ENCODE data around the gene U2SURP.

GRCh38 chr3:142976621-142977398 is 24.6 kb upstream of the U2SURP start:
- TF ChIP-seq, protein P1, sequence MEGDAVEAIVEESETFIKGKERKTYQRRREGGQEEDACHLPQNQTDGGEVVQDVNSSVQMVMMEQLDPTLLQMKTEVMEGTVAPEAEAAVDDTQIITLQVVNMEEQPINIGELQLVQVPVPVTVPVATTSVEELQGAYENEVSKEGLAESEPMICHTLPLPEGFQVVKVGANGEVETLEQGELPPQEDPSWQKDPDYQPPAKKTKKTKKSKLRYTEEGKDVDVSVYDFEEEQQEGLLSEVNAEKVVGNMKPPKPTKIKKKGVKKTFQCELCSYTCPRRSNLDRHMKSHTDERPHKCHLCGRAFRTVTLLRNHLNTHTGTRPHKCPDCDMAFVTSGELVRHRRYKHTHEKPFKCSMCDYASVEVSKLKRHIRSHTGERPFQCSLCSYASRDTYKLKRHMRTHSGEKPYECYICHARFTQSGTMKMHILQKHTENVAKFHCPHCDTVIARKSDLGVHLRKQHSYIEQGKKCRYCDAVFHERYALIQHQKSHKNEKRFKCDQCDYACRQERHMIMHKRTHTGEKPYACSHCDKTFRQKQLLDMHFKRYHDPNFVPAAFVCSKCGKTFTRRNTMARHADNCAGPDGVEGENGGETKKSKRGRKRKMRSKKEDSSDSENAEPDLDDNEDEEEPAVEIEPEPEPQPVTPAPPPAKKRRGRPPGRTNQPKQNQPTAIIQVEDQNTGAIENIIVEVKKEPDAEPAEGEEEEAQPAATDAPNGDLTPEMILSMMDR (IDR thresholded peaks at IDR 0.05) = no peak
- no peak for TF ChIP-seq EP300 (IDR thresholded peaks at IDR 0.05)

All from upper lobe of left lung (tissue), 4 donors.